Stimulated activated naive CD8-positive, alpha-beta T cell treated with anti-CD3 and anti-CD28 coated beads, Interleukin-15, Interleukin-2, amounts not matched to agents 100 ng/mL and 50 ng/mL, for 24 hours (primary cell): ENCODE results near the gene HMCES.

Experiments
- H3K27ac Mint-ChIP-seq: one replicate; pipeline ENCODE4 v1.8.0; 2021; ENCODE audit warnings: mild to moderate bottlenecking, mixed read lengths
- H3K27me3 Mint-ChIP-seq: one replicate; pipeline ENCODE4 v1.8.0; 2021; ENCODE audit warnings: mixed read lengths
- H3K36me3 Mint-ChIP-seq: one replicate; pipeline ENCODE4 v1.8.0; 2021; ENCODE audit warnings: low read depth, mixed read lengths
- H3K4me1 Mint-ChIP-seq: one replicate; pipeline ENCODE4 v1.8.0; 2021; ENCODE audit warnings: low read depth, mixed read lengths
- H3K4me3 Mint-ChIP-seq: one replicate; pipeline ENCODE4 v1.8.0; 2021; ENCODE audit warnings: mild to moderate bottlenecking, mixed read lengths
- H3K9me3 Mint-ChIP-seq: one replicate; pipeline ENCODE4 v1.8.0; 2021; ENCODE audit warnings: mixed read lengths

The HMCES gene

GRCh38 chr3:129317848-129318247 lies 39.2 kb downstream of the HMCES start:
- Mint-ChIP-seq H3K36me3 (no peaks in the 10 kb centered on the region), H3K27ac (no peak overlapping the region), H3K27me3 (no peaks in the 10 kb centered on the region), H3K4me1 (peaks cover 13% of the 10 kb centered on the region), H3K4me3 (no peak overlapping the region), H3K9me3 (no peaks in the 10 kb centered on the region)

GRCh38 chr3:129318921-129319320 lies 40.3 kb downstream of the HMCES start:
- H3K27ac Mint-ChIP-seq = no peak overlapping the region
- no peak overlapping the region for H3K4me3 Mint-ChIP-seq
- H3K9me3 Mint-ChIP-seq = no peaks in the 10 kb centered on the region
- no peaks in the 10 kb centered on the region for H3K36me3 Mint-ChIP-seq
- H3K4me1 Mint-ChIP-seq = peaks cover 3% of the 10 kb centered on the region
- no peaks in the 10 kb centered on the region for H3K27me3 Mint-ChIP-seq

- H3K4me3 Mint-ChIP-seq = no peak overlapping the region
- H3K27me3 Mint-ChIP-seq = no peaks in the 10 kb centered on the region
- no peaks in the 10 kb centered on the region for H3K4me1 Mint-ChIP-seq
- no peak overlapping the region for H3K27ac Mint-ChIP-seq
- H3K9me3 Mint-ChIP-seq = no peaks in the 10 kb centered on the region
- H3K36me3 Mint-ChIP-seq = no peaks in the 10 kb centered on the region
These were observed 41.6 kb downstream of the HMCES start for GRCh38 chr3:129320261-129320660.

- H3K27ac Mint-ChIP-seq = no peak overlapping the region
- H3K9me3 Mint-ChIP-seq = no peaks in the 10 kb centered on the region
- H3K36me3 Mint-ChIP-seq = no peaks in the 10 kb centered on the region
- H3K27me3 Mint-ChIP-seq = no peaks in the 10 kb centered on the region
- no peaks in the 10 kb centered on the region for H3K4me1 Mint-ChIP-seq
- H3K4me3 Mint-ChIP-seq = no peak overlapping the region
These were observed 42.3 kb downstream of the HMCES start for GRCh38 chr3:129320825-129321487.

- Mint-ChIP-seq H3K9me3 (no peaks in the 10 kb centered on the region), H3K4me1 (no peaks in the 10 kb centered on the region)
These were observed 43.2 kb downstream of the HMCES start for GRCh38 chr3:129321887-129322286.

GRCh38 chr3:129323651-129324294 lies 45.1 kb downstream of the HMCES start:
- Mint-ChIP-seq H3K4me1 (no peaks in the 10 kb centered on the region), H3K36me3 (no peaks in the 10 kb centered on the region), H3K9me3 (no peaks in the 10 kb centered on the region), H3K27me3 (no peaks in the 10 kb centered on the region), H3K4me3 (no peak overlapping the region), H3K27ac (no peak overlapping the region)

More at GRCh38 chr3:129321887-129322286, 43.2 kb downstream of the HMCES start:
- Mint-ChIP-seq H3K4me3 (no peak overlapping the region), H3K27ac (no peak overlapping the region), H3K27me3 (no peaks in the 10 kb centered on the region), H3K36me3 (no peaks in the 10 kb centered on the region)

- Mint-ChIP-seq H3K9me3 (no peaks in the 10 kb centered on the region), H3K36me3 (no peaks in the 10 kb centered on the region), H3K4me3 (no peak overlapping the region), H3K27ac (no peak overlapping the region), H3K4me1 (no peaks in the 10 kb centered on the region), H3K27me3 (no peaks in the 10 kb centered on the region)
These were observed 46.2 kb downstream of the HMCES start for GRCh38 chr3:129324855-129325254.

- Mint-ChIP-seq H3K4me3 (no peak overlapping the region), H3K27me3 (no peaks in the 10 kb centered on the region), H3K4me1 (no peaks in the 10 kb centered on the region), H3K9me3 (no peaks in the 10 kb centered on the region), H3K36me3 (no peaks in the 10 kb centered on the region), H3K27ac (no peak overlapping the region)
These were observed 46.7 kb downstream of the HMCES start for GRCh38 chr3:129325383-129325782.

GRCh38 chr3:129326138-129326537 lies 47.5 kb downstream of the HMCES start:
- H3K27me3 Mint-ChIP-seq = no peaks in the 10 kb centered on the region
- H3K4me3 Mint-ChIP-seq = no peak overlapping the region
- H3K9me3 Mint-ChIP-seq = no peaks in the 10 kb centered on the region
- H3K27ac Mint-ChIP-seq = no peak overlapping the region
- no peaks in the 10 kb centered on the region for H3K4me1 Mint-ChIP-seq
- H3K36me3 Mint-ChIP-seq = no peaks in the 10 kb centered on the region

- no peaks in the 10 kb centered on the region for H3K4me1 Mint-ChIP-seq
- no peak overlapping the region for H3K4me3 Mint-ChIP-seq
- H3K9me3 Mint-ChIP-seq = no peaks in the 10 kb centered on the region
- no peak overlapping the region for H3K27ac Mint-ChIP-seq
- no peaks in the 10 kb centered on the region for H3K27me3 Mint-ChIP-seq
- no peaks in the 10 kb centered on the region for H3K36me3 Mint-ChIP-seq
These were observed 47.9 kb downstream of the HMCES start for GRCh38 chr3:129326595-129326994.

- Mint-ChIP-seq H3K4me3 (no peak overlapping the region), H3K27ac (no peak overlapping the region), H3K27me3 (no peaks in the 10 kb centered on the region), H3K9me3 (no peaks in the 10 kb centered on the region), H3K36me3 (no peaks in the 10 kb centered on the region), H3K4me1 (no peaks in the 10 kb centered on the region)
These were observed 48.8 kb downstream of the HMCES start for GRCh38 chr3:129327510-129327909.

- Mint-ChIP-seq H3K27ac (no peak overlapping the region), H3K9me3 (no peaks in the 10 kb centered on the region), H3K27me3 (no peaks in the 10 kb centered on the region), H3K4me3 (no peak overlapping the region), H3K4me1 (no peaks in the 10 kb centered on the region), H3K36me3 (no peaks in the 10 kb centered on the region)
These were observed 51.2 kb downstream of the HMCES start for GRCh38 chr3:129329858-129330257.

- Mint-ChIP-seq H3K36me3 (no peaks in the 10 kb centered on the region), H3K27ac (no peak overlapping the region), H3K4me3 (no peak overlapping the region), H3K9me3 (no peaks in the 10 kb centered on the region), H3K27me3 (no peaks in the 10 kb centered on the region), H3K4me1 (no peaks in the 10 kb centered on the region)
These were observed 51.7 kb downstream of the HMCES start for GRCh38 chr3:129330409-129330808.

- H3K4me3 Mint-ChIP-seq = no peak overlapping the region
- H3K4me1 Mint-ChIP-seq = no peaks in the 10 kb centered on the region
- no peaks in the 10 kb centered on the region for H3K36me3 Mint-ChIP-seq
- H3K27me3 Mint-ChIP-seq = no peaks in the 10 kb centered on the region
- H3K27ac Mint-ChIP-seq = no peak overlapping the region
- H3K9me3 Mint-ChIP-seq = no peaks in the 10 kb centered on the region
These were observed 55.2 kb downstream of the HMCES start for GRCh38 chr3:129333891-129334290.

- H3K4me1 Mint-ChIP-seq = no peaks in the 10 kb centered on the region
- no peaks in the 10 kb centered on the region for H3K27me3 Mint-ChIP-seq
- H3K9me3 Mint-ChIP-seq = no peaks in the 10 kb centered on the region
- H3K4me3 Mint-ChIP-seq = no peak overlapping the region
- no peaks in the 10 kb centered on the region for H3K36me3 Mint-ChIP-seq
- H3K27ac Mint-ChIP-seq = no peak overlapping the region
These were observed 57.5 kb downstream of the HMCES start for GRCh38 chr3:129336093-129336706.
